GM23338 (cell line): Measurements from ENCODE around the gene ALG5. TPM values are rescaled to one million over a fixed set of nuclear protein-coding genes. Genes with fewer than 3 reads are reported as not detected.

Source experiments
- CREB1 ChIP-seq: fragments of 250-450 bp; sonication (Bioruptor Pico); IDR thresholded peaks from 2 replicates; pipeline ENCODE4 v1.5.0; 2020; ENCODE audit warnings: low read depth, mild to moderate bottlenecking, moderate library complexity
- EZH2 ChIP-seq: fragments of 200-600 bp; sonication (generic); IDR thresholded peaks from one replicate; pipeline ENCODE4 v1.8.0; 2017; ENCODE audit warnings: antibody characterized with exemption, mild to moderate bottlenecking, low read depth; ENCODE audit not compliant: unreplicated experiment
- JUNB ChIP-seq: IDR thresholded peaks from one replicate; pipeline ENCODE4 v1.6.1; 2016; ENCODE audit warnings: antibody characterized with exemption; ENCODE audit not compliant: unreplicated experiment
- POLR2AphosphoS5 ChIP-seq: IDR thresholded peaks from 2 replicates; pipeline ENCODE4 v1.6.1; 2016; ENCODE audit warnings: antibody characterized with exemption, low read depth
- STAT1 ChIP-seq: IDR thresholded peaks from one replicate; pipeline ENCODE4 v1.6.1; 2016; ENCODE audit warnings: antibody characterized with exemption; ENCODE audit not compliant: unreplicated experiment
- polyA plus RNA-seq: library from polyadenylated mRNA; unstranded; fragments of >200 nt; fragmentation: Nextera tagmentation; extraction: Ambion mirVana; gene quantifications from 2 replicates; pipeline ENCODE4 v1.2.1, GENCODE V29; 2016
- total RNA-seq: library from RNA; depleted of rRNA; stranded (reverse); fragments of >200 nt; shearing (Covaris generic); gene quantifications from 2 replicates; pipeline ENCODE4 v1.2.3, GENCODE V29; 2014
- TF ChIP-seq, protein P1 (sequence below): fragments of 250-450 bp; sonication (Bioruptor Pico); IDR thresholded peaks from 2 replicates; pipeline ENCODE4 v1.5.0; 2020; ENCODE audit warnings: mild to moderate bottlenecking, moderate library complexity
- TF ChIP-seq, protein P2 (sequence below), 2 experiments: fragments of 200-600 bp in 1 of 2; sonication (generic) in 1 of 2; conservative IDR thresholded peaks; 2 replicates each; pipeline versions ENCODE4 v1.5.1 to v1.6.1; 2016 to 2017; ENCODE audit warnings: antibody characterized with exemption in 2 of 2, low read depth in 2 of 2, mild to moderate bottlenecking in 2 of 2, moderate library complexity in 1 of 2
- TF ChIP-seq, protein P3 (sequence below): IDR thresholded peaks from 2 replicates; pipeline ENCODE4 v1.6.1; 2016; ENCODE audit warnings: antibody characterized with exemption

ALG5 gene
- total and polyA plus RNA-seq, 2 experiments from 2014 or later = 15.6 to 34.0 TPM

DNA sequence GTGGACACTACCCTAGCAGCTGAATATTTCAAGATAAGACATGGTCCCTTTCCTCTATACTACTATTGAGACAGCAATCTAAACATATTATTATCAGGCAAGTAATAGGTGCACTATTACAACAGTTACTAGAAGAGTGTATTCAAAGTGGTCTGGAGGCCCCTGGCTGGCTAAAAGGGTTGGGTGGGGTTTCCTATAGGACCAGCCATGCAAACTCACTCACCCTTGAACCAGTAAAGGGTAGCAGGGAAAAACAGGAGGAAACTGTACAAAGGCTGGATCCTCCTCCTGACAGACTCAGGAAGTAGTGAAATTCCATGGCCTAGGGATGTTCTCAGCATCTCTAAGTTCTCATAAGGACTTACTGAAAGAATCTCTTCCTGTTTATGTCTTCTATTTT is 86.8 kb downstream of the ALG5 start (continued):
- TF ChIP-seq, protein P1, sequence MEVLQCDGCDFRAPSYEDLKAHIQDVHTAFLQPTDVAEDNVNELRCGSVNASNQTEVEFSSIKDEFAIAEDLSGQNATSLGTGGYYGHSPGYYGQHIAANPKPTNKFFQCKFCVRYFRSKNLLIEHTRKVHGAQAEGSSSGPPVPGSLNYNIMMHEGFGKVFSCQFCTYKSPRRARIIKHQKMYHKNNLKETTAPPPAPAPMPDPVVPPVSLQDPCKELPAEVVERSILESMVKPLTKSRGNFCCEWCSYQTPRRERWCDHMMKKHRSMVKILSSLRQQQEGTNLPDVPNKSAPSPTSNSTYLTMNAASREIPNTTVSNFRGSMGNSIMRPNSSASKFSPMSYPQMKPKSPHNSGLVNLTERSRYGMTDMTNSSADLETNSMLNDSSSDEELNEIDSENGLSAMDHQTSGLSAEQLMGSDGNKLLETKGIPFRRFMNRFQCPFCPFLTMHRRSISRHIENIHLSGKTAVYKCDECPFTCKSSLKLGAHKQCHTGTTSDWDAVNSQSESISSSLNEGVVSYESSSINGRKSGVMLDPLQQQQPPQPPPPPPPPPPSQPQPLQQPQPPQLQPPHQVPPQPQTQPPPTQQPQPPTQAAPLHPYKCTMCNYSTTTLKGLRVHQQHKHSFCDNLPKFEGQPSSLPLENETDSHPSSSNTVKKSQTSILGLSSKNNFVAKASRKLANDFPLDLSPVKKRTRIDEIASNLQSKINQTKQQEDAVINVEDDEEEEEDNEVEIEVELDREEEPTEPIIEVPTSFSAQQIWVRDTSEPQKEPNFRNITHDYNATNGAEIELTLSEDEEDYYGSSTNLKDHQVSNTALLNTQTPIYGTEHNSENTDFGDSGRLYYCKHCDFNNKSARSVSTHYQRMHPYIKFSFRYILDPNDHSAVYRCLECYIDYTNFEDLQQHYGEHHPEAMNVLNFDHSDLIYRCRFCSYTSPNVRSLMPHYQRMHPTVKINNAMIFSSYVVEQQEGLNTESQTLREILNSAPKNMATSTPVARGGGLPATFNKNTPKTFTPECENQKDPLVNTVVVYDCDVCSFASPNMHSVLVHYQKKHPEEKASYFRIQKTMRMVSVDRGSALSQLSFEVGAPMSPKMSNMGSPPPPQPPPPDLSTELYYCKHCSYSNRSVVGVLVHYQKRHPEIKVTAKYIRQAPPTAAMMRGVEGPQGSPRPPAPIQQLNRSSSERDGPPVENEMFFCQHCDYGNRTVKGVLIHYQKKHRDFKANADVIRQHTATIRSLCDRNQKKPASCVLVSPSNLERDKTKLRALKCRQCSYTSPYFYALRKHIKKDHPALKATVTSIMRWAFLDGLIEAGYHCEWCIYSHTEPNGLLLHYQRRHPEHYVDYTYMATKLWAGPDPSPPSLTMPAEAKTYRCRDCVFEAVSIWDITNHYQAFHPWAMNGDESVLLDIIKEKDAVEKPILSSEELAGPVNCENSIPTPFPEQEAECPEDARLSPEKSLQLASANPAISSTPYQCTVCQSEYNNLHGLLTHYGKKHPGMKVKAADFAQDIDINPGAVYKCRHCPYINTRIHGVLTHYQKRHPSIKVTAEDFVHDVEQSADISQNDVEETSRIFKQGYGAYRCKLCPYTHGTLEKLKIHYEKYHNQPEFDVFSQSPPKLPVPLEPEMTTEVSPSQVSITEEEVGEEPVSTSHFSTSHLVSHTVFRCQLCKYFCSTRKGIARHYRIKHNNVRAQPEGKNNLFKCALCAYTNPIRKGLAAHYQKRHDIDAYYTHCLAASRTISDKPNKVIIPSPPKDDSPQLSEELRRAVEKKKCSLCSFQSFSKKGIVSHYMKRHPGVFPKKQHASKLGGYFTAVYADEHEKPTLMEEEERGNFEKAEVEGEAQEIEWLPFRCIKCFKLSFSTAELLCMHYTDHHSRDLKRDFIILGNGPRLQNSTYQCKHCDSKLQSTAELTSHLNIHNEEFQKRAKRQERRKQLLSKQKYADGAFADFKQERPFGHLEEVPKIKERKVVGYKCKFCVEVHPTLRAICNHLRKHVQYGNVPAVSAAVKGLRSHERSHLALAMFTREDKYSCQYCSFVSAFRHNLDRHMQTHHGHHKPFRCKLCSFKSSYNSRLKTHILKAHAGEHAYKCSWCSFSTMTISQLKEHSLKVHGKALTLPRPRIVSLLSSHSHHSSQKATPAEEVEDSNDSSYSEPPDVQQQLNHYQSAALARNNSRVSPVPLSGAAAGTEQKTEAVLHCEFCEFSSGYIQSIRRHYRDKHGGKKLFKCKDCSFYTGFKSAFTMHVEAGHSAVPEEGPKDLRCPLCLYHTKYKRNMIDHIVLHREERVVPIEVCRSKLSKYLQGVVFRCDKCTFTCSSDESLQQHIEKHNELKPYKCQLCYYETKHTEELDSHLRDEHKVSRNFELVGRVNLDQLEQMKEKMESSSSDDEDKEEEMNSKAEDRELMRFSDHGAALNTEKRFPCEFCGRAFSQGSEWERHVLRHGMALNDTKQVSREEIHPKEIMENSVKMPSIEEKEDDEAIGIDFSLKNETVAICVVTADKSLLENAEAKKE = no peak
- TF ChIP-seq JUNB = no peak
- TF ChIP-seq CREB1 (CRISPR knock-in tag) = no peak
- no peak for TF ChIP-seq STAT1
- TF ChIP-seq EZH2 = no peak
- TF ChIP-seq, protein P2, sequence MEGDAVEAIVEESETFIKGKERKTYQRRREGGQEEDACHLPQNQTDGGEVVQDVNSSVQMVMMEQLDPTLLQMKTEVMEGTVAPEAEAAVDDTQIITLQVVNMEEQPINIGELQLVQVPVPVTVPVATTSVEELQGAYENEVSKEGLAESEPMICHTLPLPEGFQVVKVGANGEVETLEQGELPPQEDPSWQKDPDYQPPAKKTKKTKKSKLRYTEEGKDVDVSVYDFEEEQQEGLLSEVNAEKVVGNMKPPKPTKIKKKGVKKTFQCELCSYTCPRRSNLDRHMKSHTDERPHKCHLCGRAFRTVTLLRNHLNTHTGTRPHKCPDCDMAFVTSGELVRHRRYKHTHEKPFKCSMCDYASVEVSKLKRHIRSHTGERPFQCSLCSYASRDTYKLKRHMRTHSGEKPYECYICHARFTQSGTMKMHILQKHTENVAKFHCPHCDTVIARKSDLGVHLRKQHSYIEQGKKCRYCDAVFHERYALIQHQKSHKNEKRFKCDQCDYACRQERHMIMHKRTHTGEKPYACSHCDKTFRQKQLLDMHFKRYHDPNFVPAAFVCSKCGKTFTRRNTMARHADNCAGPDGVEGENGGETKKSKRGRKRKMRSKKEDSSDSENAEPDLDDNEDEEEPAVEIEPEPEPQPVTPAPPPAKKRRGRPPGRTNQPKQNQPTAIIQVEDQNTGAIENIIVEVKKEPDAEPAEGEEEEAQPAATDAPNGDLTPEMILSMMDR (conservative IDR thresholded peaks at IDR 0.05; ENCODE audit: low read depth in 2 of 2) = no peak
- TF ChIP-seq POLR2AphosphoS5 = no peak
- TF ChIP-seq, protein P3, sequence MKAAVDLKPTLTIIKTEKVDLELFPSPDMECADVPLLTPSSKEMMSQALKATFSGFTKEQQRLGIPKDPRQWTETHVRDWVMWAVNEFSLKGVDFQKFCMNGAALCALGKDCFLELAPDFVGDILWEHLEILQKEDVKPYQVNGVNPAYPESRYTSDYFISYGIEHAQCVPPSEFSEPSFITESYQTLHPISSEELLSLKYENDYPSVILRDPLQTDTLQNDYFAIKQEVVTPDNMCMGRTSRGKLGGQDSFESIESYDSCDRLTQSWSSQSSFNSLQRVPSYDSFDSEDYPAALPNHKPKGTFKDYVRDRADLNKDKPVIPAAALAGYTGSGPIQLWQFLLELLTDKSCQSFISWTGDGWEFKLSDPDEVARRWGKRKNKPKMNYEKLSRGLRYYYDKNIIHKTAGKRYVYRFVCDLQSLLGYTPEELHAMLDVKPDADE = no peak
